GM12878 (cell line): ENCODE results near the gene TMEM88. TPM values are rescaled to one million over a fixed set of nuclear protein-coding genes. Genes with fewer than 3 reads are reported as not detected.

ENCODE experiments used
- DPF2 ChIP-seq: fragments of 450-650 bp; IDR thresholded peaks from 2 replicates; pipeline ENCODE4 v1.6.1; 2017; ENCODE audit warnings: mild to moderate bottlenecking
- EGR1 ChIP-seq, 2 experiments: IDR thresholded peaks; 1 replicate in 1 of 2; 2 replicates in 1 of 2; pipeline ENCODE4 v1.6.1; 2011 to 2012; ENCODE audit warnings: low read depth in 2 of 2, low read length in 2 of 2, borderline replicate concordance in 1 of 2, mild to moderate bottlenecking in 1 of 2, moderate library complexity in 1 of 2
- JUND ChIP-seq: IDR thresholded peaks from 2 replicates; pipeline ENCODE4 v1.6.1; 2012; ENCODE audit warnings: low read depth, mild to moderate bottlenecking, low read length, improper control_type of control experiment, moderate library complexity
- MEF2B ChIP-seq: fragments of 450-650 bp; IDR thresholded peaks from 2 replicates; pipeline ENCODE4 v1.6.1; 2018; ENCODE audit warnings: mild to moderate bottlenecking, moderate library complexity; ENCODE audit not compliant: partially characterized antibody, poor library complexity, severe bottlenecking
- POLR2A ChIP-seq: IDR thresholded peaks from 2 replicates; pipeline ENCODE4 v1.6.1; 2011; ENCODE audit warnings: low read depth, mild to moderate bottlenecking, low read length
- POU2F2 ChIP-seq: IDR thresholded peaks from 3 replicates; pipeline ENCODE4 v1.6.1; 2011; ENCODE audit warnings: low read depth, mild to moderate bottlenecking, low read length, borderline replicate concordance
- RBBP5 ChIP-seq: fragments of 200-600 bp; sonication (generic); conservative IDR thresholded peaks from 2 replicates; pipeline ENCODE4 v1.6.1; 2016
- RUNX3 ChIP-seq: IDR thresholded peaks from 2 replicates; pipeline ENCODE4 v1.6.1; 2012; ENCODE audit warnings: low read length, inconsistent platforms
- SMC3 ChIP-seq: IDR thresholded peaks from 2 replicates; pipeline ENCODE4 v1.6.1; 2011; ENCODE audit warnings: low read length, improper control_type of control experiment, borderline replicate concordance
- SPI1 ChIP-seq: IDR thresholded peaks from 2 replicates; pipeline ENCODE4 v1.6.1; 2011; ENCODE audit warnings: low read depth, mild to moderate bottlenecking, low read length, moderate library complexity, borderline replicate concordance; ENCODE audit not compliant: insufficient read depth
- SUPT20H ChIP-seq: IDR thresholded peaks from 2 replicates; pipeline ENCODE4 v1.6.1; 2011; ENCODE audit warnings: low read depth, mild to moderate bottlenecking, low read length, moderate library complexity, borderline replicate concordance; ENCODE audit not compliant: control insufficient read depth
- TCF12 ChIP-seq: IDR thresholded peaks from 2 replicates; pipeline ENCODE4 v1.6.1; 2011; ENCODE audit warnings: low read depth, mild to moderate bottlenecking, low read length
- polyA plus RNA-seq, 11 experiments: library from polyadenylated mRNA; depleted of rRNA in 4 of 11; unstranded in 6 of 11; stranded (reverse) in 5 of 11; fragments of >200 nt; fragmentation: Nextera tagmentation in 4 of 11; fragmentation: Illumina TruSeq in 1 of 11; extraction: Ambion mirVana in 4 of 11; extraction: Trizol in 1 of 11; gene quantifications; 1 replicate in 1 of 11; 2 replicates in 10 of 11; pipeline versions ENCODE4 v1.2.1 to v1.2.3, GENCODE V29; 2011 to 2016; ENCODE audit warnings: inconsistent platforms in 2 of 11, missing spikeins in 2 of 11, low read depth in 1 of 11
- total RNA-seq, 4 experiments: library from RNA; depleted of rRNA in 3 of 4; stranded (reverse); fragments of >200 nt in 3 of 4; fragmentation: Illumina TruSeq in 1 of 4; extraction: Trizol in 1 of 4; gene quantifications; 2 replicates each; pipeline versions ENCODE4 v1.2.1 to v1.2.3, GENCODE V29; 2013 to 2021
- TF ChIP-seq, protein P1 (sequence below): fragments of 450-650 bp; formaldehyde crosslinking; IDR thresholded peaks from 2 replicates; pipeline ENCODE4 v1.4.0; 2022; ENCODE audit warnings: mild to moderate bottlenecking, moderate library complexity
- TF ChIP-seq, protein P2 (sequence below): fragments of 450-650 bp; IDR thresholded peaks from 2 replicates; pipeline ENCODE4 v1.6.1; 2017; ENCODE audit warnings: low read depth, mild to moderate bottlenecking, moderate library complexity
- TF ChIP-seq, protein P3 (sequence below): fragments of 450-650 bp; IDR thresholded peaks from 2 replicates; pipeline ENCODE4 v1.6.1; 2017; ENCODE audit warnings: mild to moderate bottlenecking

Gene TMEM88
- total and polyA plus RNA-seq, 10 of the 15 experiments (the other 5 are each of a cell fraction or from before 2014, with no cell fraction given): 0.21 to 2.2 (median 0.62) TPM; not detected in 5

DNA sequence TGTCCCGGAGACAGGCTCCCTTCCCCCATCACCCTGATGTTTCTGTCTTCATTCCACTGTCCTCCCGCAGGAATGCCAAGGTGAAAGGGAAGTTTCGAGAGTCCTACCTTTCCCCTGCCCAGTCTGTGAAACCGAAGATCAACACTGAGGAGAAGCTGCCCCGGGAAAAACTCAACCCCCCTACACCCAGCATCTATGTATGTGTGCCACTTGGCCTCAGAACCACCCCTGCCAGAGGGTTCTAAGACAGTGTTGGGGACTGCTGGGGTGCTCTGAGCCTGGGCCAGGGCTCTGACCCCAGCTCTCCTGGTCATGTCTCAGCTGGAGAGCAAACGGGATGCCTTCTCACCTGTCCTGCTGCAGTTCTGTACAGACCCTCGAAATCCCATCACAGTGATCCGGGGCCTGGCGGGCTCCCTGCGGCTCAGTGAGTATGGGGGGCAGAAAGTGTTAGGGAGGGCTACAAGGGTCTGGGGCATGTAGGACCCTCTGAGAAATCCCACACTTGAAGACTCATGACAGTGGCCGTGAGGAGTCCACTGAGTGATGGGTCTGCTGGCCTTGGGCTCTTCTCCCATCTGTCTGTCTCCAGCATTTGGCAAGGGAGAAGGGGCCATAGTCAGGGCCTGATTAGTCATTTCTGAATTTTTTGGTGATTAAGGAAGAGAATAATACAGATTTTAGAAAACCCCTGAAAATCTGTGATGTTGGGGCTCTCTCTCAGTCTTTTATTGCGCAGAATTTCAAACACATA lies 4.9 kb upstream of the TMEM88 start (continued):
- TF ChIP-seq JUND (no peak), TCF12 (no peak), RUNX3 (no peak), POLR2A (no peak), MEF2B (no peak), SMC3 (no peak), SPI1 (no peak), RBBP5 (no peak), DPF2 (no peak), EGR1 (IDR thresholded peaks at IDR 0.05; ENCODE audit: borderline replicate concordance in 1 of 2, low read depth in 2 of 2, low read length in 2 of 2) (no peak), POU2F2 (no peak), SUPT20H (no peak)
- TF ChIP-seq, protein P1, sequence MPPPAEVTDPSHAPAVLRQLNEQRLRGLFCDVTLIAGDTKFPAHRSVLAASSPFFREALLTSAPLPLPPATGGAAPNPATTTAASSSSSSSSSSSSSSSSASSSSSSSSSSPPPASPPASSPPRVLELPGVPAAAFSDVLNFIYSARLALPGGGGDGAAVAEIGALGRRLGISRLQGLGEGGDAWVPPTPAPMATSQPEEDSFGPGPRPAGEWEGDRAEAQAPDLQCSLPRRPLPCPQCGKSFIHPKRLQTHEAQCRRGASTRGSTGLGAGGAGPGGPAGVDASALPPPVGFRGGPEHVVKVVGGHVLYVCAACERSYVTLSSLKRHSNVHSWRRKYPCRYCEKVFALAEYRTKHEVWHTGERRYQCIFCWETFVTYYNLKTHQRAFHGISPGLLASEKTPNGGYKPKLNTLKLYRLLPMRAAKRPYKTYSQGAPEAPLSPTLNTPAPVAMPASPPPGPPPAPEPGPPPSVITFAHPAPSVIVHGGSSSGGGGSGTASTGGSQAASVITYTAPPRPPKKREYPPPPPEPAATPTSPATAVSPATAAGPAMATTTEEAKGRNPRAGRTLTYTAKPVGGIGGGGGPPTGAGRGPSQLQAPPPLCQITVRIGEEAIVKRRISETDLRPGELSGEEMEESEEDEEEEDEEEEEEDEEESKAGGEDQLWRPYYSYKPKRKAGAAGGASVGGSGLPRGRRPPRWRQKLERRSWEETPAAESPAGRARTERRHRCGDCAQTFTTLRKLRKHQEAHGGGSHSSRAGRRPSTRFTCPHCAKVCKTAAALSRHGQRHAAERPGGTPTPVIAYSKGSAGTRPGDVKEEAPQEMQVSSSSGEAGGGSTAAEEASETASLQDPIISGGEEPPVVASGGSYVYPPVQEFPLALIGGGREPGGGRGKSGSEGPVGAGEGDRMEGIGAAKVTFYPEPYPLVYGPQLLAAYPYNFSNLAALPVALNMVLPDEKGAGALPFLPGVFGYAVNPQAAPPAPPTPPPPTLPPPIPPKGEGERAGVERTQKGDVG: no peak
- TF ChIP-seq, protein P2, sequence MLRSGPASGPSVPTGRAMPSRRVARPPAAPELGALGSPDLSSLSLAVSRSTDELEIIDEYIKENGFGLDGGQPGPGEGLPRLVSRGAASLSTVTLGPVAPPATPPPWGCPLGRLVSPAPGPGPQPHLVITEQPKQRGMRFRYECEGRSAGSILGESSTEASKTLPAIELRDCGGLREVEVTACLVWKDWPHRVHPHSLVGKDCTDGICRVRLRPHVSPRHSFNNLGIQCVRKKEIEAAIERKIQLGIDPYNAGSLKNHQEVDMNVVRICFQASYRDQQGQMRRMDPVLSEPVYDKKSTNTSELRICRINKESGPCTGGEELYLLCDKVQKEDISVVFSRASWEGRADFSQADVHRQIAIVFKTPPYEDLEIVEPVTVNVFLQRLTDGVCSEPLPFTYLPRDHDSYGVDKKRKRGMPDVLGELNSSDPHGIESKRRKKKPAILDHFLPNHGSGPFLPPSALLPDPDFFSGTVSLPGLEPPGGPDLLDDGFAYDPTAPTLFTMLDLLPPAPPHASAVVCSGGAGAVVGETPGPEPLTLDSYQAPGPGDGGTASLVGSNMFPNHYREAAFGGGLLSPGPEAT: no peak
- TF ChIP-seq, protein P3, sequence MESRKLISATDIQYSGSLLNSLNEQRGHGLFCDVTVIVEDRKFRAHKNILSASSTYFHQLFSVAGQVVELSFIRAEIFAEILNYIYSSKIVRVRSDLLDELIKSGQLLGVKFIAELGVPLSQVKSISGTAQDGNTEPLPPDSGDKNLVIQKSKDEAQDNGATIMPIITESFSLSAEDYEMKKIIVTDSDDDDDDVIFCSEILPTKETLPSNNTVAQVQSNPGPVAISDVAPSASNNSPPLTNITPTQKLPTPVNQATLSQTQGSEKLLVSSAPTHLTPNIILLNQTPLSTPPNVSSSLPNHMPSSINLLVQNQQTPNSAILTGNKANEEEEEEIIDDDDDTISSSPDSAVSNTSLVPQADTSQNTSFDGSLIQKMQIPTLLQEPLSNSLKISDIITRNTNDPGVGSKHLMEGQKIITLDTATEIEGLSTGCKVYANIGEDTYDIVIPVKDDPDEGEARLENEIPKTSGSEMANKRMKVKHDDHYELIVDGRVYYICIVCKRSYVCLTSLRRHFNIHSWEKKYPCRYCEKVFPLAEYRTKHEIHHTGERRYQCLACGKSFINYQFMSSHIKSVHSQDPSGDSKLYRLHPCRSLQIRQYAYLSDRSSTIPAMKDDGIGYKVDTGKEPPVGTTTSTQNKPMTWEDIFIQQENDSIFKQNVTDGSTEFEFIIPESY: no peak
